ENCODE data around the gene C12orf60.

DNA sequence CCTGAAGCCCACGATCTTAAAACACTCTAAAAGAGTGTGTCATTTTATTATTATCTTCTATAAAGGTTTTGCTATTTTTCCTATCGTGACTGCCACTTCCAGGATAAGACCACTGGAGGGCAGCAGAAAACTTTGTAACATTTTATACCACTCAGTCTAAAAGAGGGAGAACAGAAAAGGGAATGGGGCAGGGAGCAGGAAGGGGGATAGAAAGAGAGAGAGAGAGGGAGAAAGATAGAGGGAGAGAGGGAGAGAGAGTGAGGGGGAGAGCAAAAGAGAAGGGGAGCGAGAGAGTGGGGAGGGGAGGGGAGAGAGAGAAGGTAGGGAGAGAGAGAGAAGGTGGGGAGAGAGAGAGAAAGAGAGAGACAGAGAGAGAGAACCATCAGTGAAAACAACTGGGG is 41.9 kb downstream of the C12orf60 start:
- peak; percentile 64 for TF ChIP-seq CTCF (IDR thresholded peaks at IDR 0.05)
- TF ChIP-seq POLR2AphosphoS5 (IDR thresholded peaks at IDR 0.05; ENCODE audit: low read depth, low read length), result no peak

All from Panc1 (cell line).